Activated CD8-positive, alpha-beta T cell treated with anti-CD3 and anti-CD28 coated beads, Interleukin-2, amount 10 ng/mL, durations not matched to agents 7 days and 5 days (primary cell): ENCODE measurements around the gene CNR2. TPM values are rescaled to one million over a fixed set of nuclear protein-coding genes. Genes with fewer than 3 reads are reported as not detected.
"Not testable (repeated sequence)": the region's sequence is repeated elsewhere in the genome, so short reads cannot be mapped to it uniquely, and the experiment has no call there.

ENCODE experiments used
- ATAC-seq: fragments of 150-1000 bp; cut with Tn5 transposase; one replicate; pipeline ENCODE4 v1.10.0; 2021; ENCODE audit warnings: moderate library complexity
- CTCF ChIA-PET: fragments of 350-600 bp; sonication (Branson Sonifier 250); formaldehyde crosslinking; loops from one replicate; lab custom pipeline; 2021; ENCODE audit warnings: antibody characterized with exemption; lab: Charles Lee
- POLR2A ChIA-PET: fragments of 350-600 bp; sonication (Branson Sonifier 250); formaldehyde crosslinking; loops from one replicate; lab custom pipeline; 2021; ENCODE audit warnings: antibody characterized with exemption; lab: Charles Lee
- DNase-seq: peaks from one replicate; pipeline ENCODE4 v3.0.0-alpha.2; 2020
- H3K27ac Mint-ChIP-seq: one replicate; pipeline ENCODE4 v1.8.0; 2021; ENCODE audit warnings: mild to moderate bottlenecking, mixed read lengths
- H3K27me3 Mint-ChIP-seq: one replicate; pipeline ENCODE4 v1.8.0; 2021; ENCODE audit warnings: low read depth, mixed read lengths
- H3K36me3 Mint-ChIP-seq: one replicate; pipeline ENCODE4 v1.8.0; 2021; ENCODE audit warnings: low read depth, mixed read lengths
- H3K4me1 Mint-ChIP-seq: one replicate; pipeline ENCODE4 v1.8.0; 2021; ENCODE audit warnings: low read depth, mixed read lengths
- H3K4me3 Mint-ChIP-seq: one replicate; pipeline ENCODE4 v1.8.0; 2021; ENCODE audit warnings: mild to moderate bottlenecking, mixed read lengths
- H3K9me3 Mint-ChIP-seq: one replicate; pipeline ENCODE4 v1.8.0; 2022; ENCODE audit warnings: mixed read lengths; ENCODE audit not compliant: insufficient read depth
- total RNA-seq, 2 experiments: library from RNA; stranded (reverse); gene quantifications; one replicate each; pipeline ENCODE4 v1.2.3, GENCODE V29; 2021

Gene CNR2
- total RNA-seq, result 1 to 10 TPM; 3.4 to 3.7 TPM

GRCh38 chr1:23913212-23913880 lies at the start of gene CNR2:
TSS of gene CNR2 (minus strand) at chr1:23913362. CDS start at chr1:23875617, 37,745 bp downstream.
- POLR2A ChIA-PET, result interaction anchor here (0.8 to 1.6 kb wide), 3 partner anchors 12 to 222 kb away, joined by 3 to 4 read pairs (median 3); partner anchors contain the start of gene RPL11
- Mint-ChIP-seq H3K27me3 (no peaks in the 10 kb centered on the region), H3K36me3 (peaks cover 19% of the 10 kb centered on the region), H3K4me3 (peak within 1 kb of the TSS; percentile 76), H3K4me1 (peaks cover 76% of the 10 kb centered on the region), H3K9me3 (no peaks in the 10 kb centered on the region), H3K27ac (peak within 1 kb of the TSS; percentile 88)
- CTCF ChIA-PET, result interaction anchor here (0.5 to 1.9 kb wide), 6 partner anchors 45 to 141 kb away, joined by 3 to 19 read pairs (median 3); no protein-coding TSS in a partner anchor
- ATAC-seq, result peak; percentile 19
- DNase-seq, result peak; percentile 63

- peaks cover 56% of the 10 kb centered on the region for H3K36me3 Mint-ChIP-seq
Measured at GRCh38 chr1:23960291-23961020, 47.3 kb upstream of the CNR2 start.

DNA sequence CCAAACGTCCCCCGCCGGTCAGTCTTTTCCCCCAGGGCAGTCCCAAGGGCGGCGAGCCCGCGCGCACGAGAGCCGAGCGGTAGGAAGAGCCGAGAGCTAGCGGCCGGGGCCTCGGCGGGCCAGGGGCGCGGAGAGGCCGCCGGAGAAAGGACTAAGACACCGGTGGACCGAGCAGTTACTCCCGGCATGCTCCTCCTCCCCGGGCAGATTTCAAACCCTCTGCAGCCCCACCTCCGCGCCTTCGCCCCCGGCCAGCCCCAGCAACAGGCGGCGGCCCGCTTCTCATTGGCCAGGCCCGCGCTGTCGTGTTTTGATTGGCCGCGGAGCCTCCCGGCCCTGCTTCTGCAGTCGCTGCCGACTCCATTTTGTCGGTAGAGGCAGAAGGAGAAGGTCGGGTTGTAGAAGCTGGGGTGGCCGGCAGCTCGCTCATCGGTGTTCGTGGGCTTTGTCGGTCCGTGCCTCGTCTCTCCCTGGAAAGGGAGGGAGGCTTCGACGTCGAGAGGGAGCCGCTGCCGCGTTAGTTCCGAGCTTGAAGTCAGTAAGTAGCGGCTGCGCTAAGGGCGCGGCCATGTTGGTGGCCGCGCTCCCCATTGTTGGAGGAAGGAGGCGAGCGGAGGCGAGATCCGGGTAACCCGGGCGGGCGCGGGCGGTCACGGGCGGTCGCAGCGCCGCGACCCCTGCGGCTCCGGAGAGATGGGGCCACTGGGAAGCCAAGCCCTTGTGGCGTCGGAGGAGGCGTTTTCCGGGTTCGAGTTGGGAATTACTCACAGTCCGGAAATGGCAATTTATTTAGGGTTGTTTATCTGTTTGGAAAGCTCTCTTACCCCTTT lies 46.5 kb upstream of the CNR2 start, which contains the start of gene PNRC2:
Gene PNRC2 (plus strand): TSS at position 368 of the 830 bp plus-strand sequence. CDS start 1,630 bp downstream, outside the sequence.
- Mint-ChIP-seq H3K27me3 (no peaks in the 10 kb centered on the region), H3K27ac (peak within 1 kb of the TSS; percentile 100), H3K4me3 (peak within 1 kb of the TSS; percentile 100), H3K4me1 (peaks cover 68% of the 10 kb centered on the region), H3K9me3 (no peaks in the 10 kb centered on the region), H3K36me3 (peaks cover 48% of the 10 kb centered on the region)
- ATAC-seq, result peak; percentile 91
- ChIA-PET CTCF (interaction anchor here (0.8 to 1.8 kb wide), 6 partner anchors 8 to 149 kb away, joined by 3 to 7 read pairs (median 4); no protein-coding TSS in a partner anchor), POLR2A (interaction anchor here (0.6 to 5.6 kb wide), 23 partner anchors 9 to 615 kb away, joined by 3 to 151 read pairs (median 5); partner anchors contain the start of genes ELOA, HMGCL, HNRNPR and LYPLA2)
- peak; percentile 98 for DNase-seq

More at GRCh38 chr1:23960291-23961020, 47.3 kb upstream of the CNR2 start:
- peak overlapping the region; percentile 100 for H3K4me3 Mint-ChIP-seq
- DNase-seq (no peak), ATAC-seq (no peak)
- H3K9me3 Mint-ChIP-seq, result no peaks in the 10 kb centered on the region
- peak overlapping the region; percentile 100 for H3K27ac Mint-ChIP-seq
- POLR2A ChIA-PET, result interaction anchor here (0.7 to 5.6 kb wide), 16 partner anchors 8 to 616 kb away, joined by 3 to 151 read pairs (median 7); partner anchors contain the start of genes ELOA, HMGCL, HNRNPR and LYPLA2
- CTCF ChIA-PET, result interaction anchor here (0.8 to 1.8 kb wide), 4 partner anchors 8 to 150 kb away, joined by 3 to 7 read pairs (median 4); no protein-coding TSS in a partner anchor
- H3K27me3 Mint-ChIP-seq, result no peaks in the 10 kb centered on the region
- peaks cover 68% of the 10 kb centered on the region for H3K4me1 Mint-ChIP-seq

GRCh38 chr1:23958810-23959460 lies 45.8 kb upstream of the CNR2 start:
- peaks cover 65% of the 10 kb centered on the region for H3K4me1 Mint-ChIP-seq
- DNase-seq (peak; percentile 97), ATAC-seq (peak; percentile 83)
- peaks cover 41% of the 10 kb centered on the region for H3K36me3 Mint-ChIP-seq
- POLR2A ChIA-PET, result interaction anchor here (0.6 to 5.6 kb wide), 20 partner anchors 9 to 615 kb away, joined by 3 to 151 read pairs (median 6); partner anchors contain the start of genes ELOA, HNRNPR, LYPLA2 and PITHD1
- CTCF ChIA-PET, result interaction anchor here (1.0 to 1.4 kb wide), 2 partner anchors 20 to 148 kb away, joined by 3 to 6 read pairs; no protein-coding TSS in a partner anchor
- H3K4me3 Mint-ChIP-seq, result peak overlapping the region; percentile 100
- H3K9me3 Mint-ChIP-seq, result no peaks in the 10 kb centered on the region
- H3K27ac Mint-ChIP-seq, result peak overlapping the region; percentile 100
- no peaks in the 10 kb centered on the region for H3K27me3 Mint-ChIP-seq

DNA sequence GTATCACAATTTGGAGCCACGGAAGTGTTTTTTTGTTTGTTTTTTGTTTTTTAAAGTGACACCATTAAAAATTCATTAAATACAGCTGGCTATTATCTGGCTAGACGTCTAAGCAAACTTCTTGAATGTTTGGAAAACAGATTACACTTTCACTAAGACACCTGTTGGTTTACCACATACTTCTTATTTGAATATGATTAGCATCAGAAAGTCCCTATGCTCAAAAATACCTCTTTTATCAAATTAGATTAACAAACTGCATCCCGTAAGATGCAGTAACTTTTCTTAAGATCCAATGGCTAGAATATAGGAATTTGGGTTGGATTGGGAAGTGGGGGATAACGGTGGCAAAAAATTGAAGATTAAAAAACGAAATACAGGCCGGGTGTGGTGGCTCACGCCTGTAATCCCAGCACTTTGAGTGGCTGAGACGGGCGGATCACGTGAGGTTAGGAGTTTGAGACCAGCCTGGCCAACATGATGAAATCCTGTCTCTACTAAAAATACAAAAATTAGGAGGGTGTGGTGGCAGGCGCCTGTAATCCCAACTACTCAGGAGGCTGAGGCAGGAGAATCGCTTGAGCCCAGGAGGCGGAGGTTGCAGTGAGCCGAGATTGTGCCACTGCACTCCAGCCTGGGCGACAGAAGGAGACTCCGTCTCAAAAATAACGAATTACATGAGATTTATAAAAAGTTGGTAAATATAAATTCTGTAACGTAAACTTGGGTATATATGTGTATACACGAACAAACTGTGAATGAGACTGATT lies 45.1 kb upstream of the CNR2 start:
- peaks cover 35% of the 10 kb centered on the region for H3K36me3 Mint-ChIP-seq
- not testable (repeated sequence) for H3K27me3 Mint-ChIP-seq, H3K9me3 Mint-ChIP-seq, DNase-seq, ATAC-seq
- peak overlapping the region; percentile 100 for H3K27ac Mint-ChIP-seq
- ChIA-PET CTCF (interaction anchor here (1.0 to 1.6 kb wide), 3 partner anchors 21 to 186 kb away, joined by 3 to 6 read pairs (median 5); no protein-coding TSS in a partner anchor), POLR2A (interaction anchor here (1.0 to 5.6 kb wide), 11 partner anchors 8 to 544 kb away, joined by 3 to 151 read pairs (median 7); partner anchors contain the start of genes ELOA, PITHD1, RCAN3 and SRSF10)
- peaks cover 59% of the 10 kb centered on the region for H3K4me1 Mint-ChIP-seq
- peak overlapping the region; percentile 100 for H3K4me3 Mint-ChIP-seq

GRCh38 chr1:23957096-23957495 lies 43.9 kb upstream of the CNR2 start:
- no peaks in the 10 kb centered on the region for H3K27me3 Mint-ChIP-seq
- peaks cover 27% of the 10 kb centered on the region for H3K36me3 Mint-ChIP-seq
- ATAC-seq (no peak), DNase-seq (no peak)
- POLR2A ChIA-PET, result interaction anchor here (5.6 kb wide), 1 partner anchor 21 kb away, joined by 151 read pairs; the partner anchor contains the start of gene SRSF10
- peaks cover 51% of the 10 kb centered on the region for H3K4me1 Mint-ChIP-seq
- H3K27ac Mint-ChIP-seq, result peak overlapping the region; percentile 67
- CTCF ChIA-PET, result interaction anchor here (0.5 to 3.7 kb wide), 9 partner anchors 10 to 193 kb away, joined by 3 to 22 read pairs (median 5); no protein-coding TSS in a partner anchor
- H3K9me3 Mint-ChIP-seq, result no peaks in the 10 kb centered on the region
- H3K4me3 Mint-ChIP-seq, result peak overlapping the region; percentile 49

- ChIA-PET CTCF (no interaction called here), POLR2A (no interaction called here)
- peaks cover 2% of the 10 kb centered on the region for H3K36me3 Mint-ChIP-seq
- no peak for ATAC-seq
- DNase-seq, result no peak
- H3K4me3 Mint-ChIP-seq, result no peak overlapping the region
- peaks cover 32% of the 10 kb centered on the region for H3K4me1 Mint-ChIP-seq
- no peaks in the 10 kb centered on the region for H3K9me3 Mint-ChIP-seq
- no peaks in the 10 kb centered on the region for H3K27me3 Mint-ChIP-seq
- H3K27ac Mint-ChIP-seq, result no peak overlapping the region
Measured at GRCh38 chr1:23953020-23953419, 39.9 kb upstream of the CNR2 start.

- Mint-ChIP-seq H3K27ac (no peak overlapping the region), H3K36me3 (peaks cover 3% of the 10 kb centered on the region), H3K4me1 (no peaks in the 10 kb centered on the region), H3K27me3 (peaks cover 16% of the 10 kb centered on the region), H3K4me3 (no peak overlapping the region), H3K9me3 (peaks cover 13% of the 10 kb centered on the region)
- DNase-seq (no peak), ATAC-seq (no peak)
- CTCF ChIA-PET, result interaction anchor here (0.9 to 1.5 kb wide), 3 partner anchors 9 to 137 kb away, joined by 3 to 6 read pairs (median 5); no protein-coding TSS in a partner anchor
- POLR2A ChIA-PET, result no interaction called here
Measured at GRCh38 chr1:23947366-23947765, 34.2 kb upstream of the CNR2 start.

DNA sequence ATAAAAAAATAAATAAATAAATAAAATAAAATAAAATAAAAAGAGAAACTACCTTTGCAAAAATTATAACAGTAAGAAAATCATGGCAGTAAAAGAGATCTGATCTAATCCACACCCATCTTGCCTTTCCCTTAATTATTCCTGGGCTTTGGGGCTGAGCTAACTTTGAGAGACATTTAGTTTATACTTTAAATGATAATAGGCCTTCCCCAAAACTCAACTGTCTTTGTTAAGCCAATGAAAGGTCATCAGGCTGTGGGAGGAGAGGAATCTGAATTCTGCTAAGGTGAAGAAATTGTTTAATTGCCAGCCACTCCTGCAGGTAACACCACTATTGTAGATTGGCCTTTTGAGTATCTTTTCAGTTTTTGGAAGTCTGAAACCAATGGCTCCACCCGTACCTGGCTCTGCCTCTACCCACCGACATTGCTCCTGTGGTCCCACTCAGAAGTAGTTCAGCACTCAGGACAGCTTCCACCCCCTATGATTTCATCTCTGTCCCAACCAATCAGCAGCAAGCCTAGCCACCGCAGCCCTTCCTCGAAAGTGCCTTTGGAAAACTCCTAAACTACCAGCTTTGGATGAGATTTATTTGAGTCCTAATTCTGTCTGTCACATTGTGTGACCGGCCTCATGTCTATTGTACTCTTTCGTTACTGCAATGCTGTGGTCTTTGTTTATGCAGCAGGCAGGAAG lies 23.5 kb upstream of the CNR2 start:
- Mint-ChIP-seq H3K4me3 (no peak overlapping the region), H3K27ac (no peak overlapping the region), H3K27me3 (peaks cover 10% of the 10 kb centered on the region), H3K9me3 (no peaks in the 10 kb centered on the region), H3K4me1 (no peaks in the 10 kb centered on the region), H3K36me3 (no peaks in the 10 kb centered on the region)
- ATAC-seq (no peak), DNase-seq (no peak)
- CTCF ChIA-PET, result interaction anchor here (1.8 kb wide), 1 partner anchor 126 kb away, joined by 4 read pairs; no protein-coding TSS in a partner anchor
- POLR2A ChIA-PET, result no interaction called here
